T-helper 1 cell (primary cell): ENCODE data around the gene LMCD1.

Source experiments
- DNase-seq, 5 donors: peaks; one replicate each; pipeline ENCODE4 v3.0.0-alpha.2; 2012 to 2020
- total RNA-seq, 4 donors: gene quantifications; one replicate each; lab custom pipeline; 2026; lab: John Stamatoyannopoulos, UW

The LMCD1 gene, protein sequence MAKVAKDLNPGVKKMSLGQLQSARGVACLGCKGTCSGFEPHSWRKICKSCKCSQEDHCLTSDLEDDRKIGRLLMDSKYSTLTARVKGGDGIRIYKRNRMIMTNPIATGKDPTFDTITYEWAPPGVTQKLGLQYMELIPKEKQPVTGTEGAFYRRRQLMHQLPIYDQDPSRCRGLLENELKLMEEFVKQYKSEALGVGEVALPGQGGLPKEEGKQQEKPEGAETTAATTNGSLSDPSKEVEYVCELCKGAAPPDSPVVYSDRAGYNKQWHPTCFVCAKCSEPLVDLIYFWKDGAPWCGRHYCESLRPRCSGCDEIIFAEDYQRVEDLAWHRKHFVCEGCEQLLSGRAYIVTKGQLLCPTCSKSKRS
- total RNA-seq: 0.12 to 2.5 (median 0.63) reads per million in 4 donors

DNA sequence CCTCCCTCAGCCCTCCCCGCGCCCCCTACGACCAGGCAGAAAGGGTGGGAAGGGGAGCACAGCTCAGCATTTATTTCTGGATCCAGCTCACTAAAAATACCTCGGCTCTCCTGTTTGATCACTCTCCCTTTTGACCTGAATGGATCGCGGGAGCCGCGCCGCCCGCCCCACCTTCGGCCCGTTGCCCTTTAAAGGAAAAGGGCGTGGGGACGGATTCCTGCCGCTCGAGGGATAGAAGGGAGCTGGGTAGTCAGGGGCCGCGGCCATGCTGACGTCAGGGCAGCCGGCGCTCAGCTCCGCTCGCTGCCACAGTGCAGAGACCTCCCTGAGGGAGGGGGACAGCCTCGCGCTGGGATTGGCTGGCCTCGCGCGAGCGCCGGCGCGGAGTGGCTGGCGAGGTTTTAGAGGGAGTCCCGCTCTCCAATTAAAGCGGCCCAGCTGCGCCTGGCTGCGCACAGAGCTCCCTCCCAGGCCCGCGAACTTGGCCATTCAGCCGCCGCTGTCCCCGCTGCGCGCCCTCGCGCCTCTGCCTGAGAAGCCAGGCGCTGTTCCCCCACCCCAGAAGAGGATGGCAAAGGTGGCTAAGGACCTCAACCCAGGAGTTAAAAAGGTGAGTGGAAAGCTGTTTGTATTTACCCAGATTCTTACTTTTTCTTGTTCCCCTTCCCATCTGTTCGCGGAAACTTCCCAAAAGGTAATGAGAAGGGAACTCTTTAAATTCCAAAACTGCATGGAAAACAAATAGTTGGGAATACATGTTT lies at the start of gene LMCD1:
Gene LMCD1, plus strand, starts transcription at position 453 of the 761 bp plus-strand sequence. Its CDS starts 116 bp downstream, at position 569.
- peak; percentile 25 to 75 (median 72) for DNase-seq

DNA sequence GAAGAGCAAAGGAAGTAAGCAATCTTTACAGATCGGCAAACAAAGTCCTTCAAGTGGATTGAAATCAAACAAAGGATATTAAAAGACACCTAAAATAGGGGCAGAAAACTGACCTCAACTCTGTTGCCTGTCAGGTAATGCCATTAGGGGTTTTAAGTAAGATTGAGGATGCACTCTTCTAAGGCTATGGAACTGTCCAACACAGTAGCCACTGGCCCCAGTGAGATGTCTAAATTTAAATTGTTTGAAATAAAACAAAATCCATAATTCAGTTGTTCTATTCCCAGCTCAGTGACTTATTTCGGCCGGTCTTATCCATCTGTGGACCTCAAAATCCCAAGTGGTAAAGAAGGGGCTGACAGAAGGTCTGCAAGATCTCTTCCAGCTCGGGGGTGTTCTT lies 49.5 kb upstream of the LMCD1 start:
- no peak for DNase-seq

DNA sequence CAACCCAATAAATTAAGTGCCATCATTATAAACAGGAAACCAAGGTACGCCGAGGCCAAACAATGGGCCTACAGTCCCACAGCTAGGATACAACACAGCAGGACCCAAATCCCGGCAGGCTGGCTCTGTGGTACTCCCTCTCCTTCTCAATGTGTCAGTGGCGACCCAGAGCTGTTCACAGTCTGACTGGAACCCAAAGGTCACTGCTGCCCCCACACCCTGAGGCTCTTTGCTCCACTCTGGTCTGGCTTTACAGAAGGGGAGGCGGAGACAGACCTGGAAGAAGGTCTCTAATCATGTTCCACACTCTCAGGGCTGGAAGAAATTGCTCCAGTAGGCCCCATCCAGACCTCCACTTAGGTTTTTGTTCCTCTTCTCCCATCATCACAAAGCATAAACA lies 48.5 kb upstream of the LMCD1 start:
- DNase-seq: no peak

DNA sequence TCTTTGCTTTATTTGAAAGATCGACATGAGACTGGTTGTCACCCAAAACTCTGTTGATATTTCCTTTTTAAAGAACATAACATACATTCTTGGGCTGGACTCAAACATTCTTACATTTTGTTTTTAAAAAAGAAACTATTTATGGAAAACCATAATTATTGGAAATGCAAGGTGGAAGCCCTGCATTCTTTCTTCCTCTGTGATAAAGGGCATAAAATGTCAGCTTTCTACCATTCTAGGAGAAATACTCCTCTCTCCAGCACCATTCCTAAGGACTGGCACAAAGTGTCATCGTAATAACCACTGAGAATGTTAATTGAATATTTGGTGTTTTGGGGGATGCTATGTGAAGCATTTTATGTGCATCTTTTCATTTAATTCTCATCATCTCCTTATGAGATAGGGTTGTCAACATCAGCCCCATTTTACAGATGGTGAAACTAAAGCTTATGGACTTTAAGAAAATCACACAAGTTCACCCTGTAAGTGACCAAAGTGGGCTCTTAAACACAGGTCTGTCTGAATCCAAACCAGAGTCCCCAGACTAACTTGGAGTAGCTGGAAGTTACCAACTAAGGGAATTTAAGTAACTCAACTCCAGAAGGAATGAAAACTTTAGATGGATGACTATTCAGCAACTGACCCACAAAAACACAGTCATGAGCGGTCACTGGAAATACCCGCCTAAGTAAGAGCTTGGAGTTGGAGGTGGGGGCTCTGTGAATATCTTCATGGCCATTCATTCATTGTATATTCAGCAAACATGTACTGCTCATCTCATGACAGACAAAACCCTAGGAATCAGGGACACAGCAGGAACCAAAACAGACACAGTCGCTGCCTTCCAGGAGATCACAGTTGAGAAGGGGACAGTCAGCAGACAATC lies 45.9 kb upstream of the LMCD1 start:
- no peak for DNase-seq

DNA sequence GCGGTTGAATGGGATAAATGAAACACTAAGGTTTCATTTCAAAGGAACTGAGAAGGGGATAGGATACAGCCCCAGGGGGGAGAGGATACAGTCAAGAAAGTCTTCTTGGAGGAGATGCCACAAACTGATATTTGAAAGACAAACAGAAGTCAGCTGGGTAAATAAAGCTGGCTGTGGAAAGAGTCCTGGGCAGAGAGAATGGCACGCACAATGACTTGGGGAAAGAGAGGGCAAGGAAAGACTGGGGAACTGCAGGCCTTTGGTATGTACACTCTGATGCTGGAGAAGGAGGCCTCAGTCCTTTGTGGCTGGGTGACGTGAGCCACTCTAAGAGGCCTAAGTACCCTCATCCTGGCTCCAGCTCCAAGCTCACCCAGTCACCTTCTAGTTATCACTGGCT lies 45.2 kb upstream of the LMCD1 start:
- DNase-seq: no peak

DNA sequence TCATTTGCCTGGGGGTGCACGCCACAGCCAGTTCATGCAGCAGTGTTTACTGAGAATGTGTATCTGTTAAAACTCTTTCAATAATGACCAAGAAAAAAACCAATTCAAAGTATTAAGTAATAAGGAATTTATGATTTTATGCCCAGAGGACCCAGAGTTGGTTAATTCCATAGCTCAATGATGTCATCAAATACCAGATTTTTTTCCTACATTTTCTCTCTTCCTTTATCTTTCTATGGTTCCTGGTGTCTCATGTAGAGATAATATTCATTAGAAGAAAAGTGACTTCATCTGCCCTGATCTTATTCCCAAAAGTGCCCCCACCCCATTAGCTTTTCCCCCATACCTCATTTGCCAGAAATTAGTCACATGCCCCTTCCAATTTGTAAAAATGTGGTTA lies 44.6 kb upstream of the LMCD1 start:
- DNase-seq: no peak

DNA sequence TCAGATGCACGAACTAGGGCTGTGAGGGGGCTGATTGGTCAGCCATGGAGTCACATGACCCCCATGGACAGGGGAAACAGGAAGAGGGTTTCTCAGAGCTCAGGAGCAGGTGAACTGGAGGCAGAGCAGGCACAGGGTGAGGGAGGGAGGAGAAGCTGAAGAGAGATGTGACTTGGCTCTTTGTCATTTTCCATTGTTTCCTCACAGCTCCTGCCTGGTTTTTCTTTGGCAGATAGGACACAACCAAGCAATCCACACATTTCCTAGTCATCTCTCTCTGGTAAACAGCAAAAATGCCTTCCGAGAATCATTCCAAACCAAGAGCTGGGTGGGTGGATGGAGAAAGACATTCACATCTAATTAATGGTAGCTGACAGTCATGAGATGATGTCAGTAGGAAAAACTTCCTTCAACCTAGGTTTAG lies 43.4 kb upstream of the LMCD1 start:
- DNase-seq: no peak

DNA sequence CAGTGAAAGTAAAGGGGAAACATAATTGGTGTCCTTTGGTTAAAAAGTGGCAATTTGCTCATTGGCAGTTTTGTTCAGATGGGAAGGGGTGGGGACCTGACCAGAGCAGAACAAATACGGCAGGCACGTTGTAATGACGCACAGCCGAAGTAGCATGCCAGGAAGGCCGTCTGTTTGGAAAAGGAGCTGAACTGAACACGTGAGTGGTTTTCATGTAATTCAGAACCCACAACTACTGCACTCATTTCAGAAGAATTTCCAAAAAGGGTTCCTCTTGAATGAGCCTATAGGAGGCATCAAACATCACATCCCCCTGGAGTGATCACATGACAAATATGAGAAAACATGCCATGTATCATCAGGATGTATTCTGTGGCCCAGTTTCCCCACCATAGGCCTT lies 42.9 kb upstream of the LMCD1 start:
- no peak for DNase-seq

DNA sequence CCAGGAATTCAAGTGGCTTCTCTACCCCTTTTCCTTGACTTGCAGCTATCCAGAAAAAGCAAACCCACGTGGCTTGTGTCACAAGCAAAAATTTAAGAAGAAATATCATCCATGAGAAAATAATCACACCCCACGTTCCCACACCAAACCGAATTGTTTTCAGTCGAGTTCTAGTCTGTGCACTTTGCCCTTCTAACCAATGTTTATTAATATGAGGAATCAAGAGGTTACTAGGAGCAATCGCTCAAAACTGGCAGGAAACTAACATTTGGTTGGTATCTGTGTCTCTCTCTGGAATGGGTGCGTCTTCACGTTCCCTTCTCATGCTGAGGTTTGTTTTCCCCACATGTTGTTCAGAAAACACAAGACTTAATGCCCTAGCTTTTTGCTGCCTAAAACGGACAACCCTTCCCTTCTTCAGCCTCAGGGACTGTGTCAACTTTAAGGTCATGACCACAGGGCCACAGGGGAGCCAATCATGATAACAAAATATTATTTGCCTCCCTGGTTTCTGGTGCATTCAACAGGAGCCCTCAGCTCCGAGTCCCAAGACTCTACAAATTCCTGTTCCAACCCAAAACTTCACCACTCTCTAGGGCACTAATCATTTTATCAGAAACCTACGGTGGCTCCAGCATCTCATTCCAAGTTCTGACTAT lies 41.4 kb upstream of the LMCD1 start:
- no peak for DNase-seq

DNA sequence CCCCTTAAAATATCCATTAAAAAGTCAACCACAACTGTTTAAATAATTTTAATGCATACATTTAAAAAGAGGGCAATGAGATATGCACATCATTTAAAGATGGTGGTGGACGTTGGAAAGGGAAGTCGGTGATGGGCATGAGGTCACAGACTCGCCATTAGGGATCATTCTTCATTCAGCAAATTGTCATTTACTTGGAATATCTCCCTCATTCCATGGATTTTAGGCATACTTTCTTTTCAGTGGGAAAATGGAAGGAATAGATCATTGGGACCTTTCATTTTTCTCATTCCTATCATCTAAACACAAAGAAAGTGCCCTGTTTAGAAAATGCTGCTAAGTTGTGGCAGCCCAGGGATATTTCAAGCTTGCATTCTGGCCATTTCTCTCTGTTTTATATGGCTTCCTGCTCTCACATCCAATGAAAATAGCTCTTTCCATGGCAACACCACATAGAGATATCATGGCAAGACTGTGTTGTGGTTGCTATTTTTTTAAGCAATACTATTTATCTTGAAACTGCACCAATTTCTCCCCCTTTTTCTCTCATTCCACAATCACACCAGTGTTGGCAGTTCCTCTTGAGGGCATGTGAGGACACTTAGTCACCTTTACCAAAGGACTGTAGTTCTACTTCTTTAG lies 40.7 kb upstream of the LMCD1 start:
- DNase-seq: no peak

DNA sequence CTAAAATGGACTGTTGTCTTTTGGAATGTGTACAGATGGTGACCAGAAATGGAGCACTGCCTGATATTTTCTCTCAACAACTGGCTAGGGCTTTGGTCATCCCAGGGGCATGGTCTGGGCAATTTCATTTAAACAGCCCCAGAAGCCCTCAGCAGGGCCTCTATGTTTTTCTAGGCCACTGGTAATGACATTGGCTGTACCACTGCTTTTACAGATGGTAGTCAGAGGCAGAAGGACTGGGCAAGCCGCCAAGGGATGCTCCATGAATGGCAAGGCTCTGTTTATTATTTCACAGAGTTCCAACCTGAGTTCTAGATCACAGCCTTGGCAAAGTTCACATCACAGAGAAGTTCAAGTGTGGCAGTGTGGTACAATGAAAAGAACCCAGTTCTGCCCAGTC lies 37.0 kb upstream of the LMCD1 start:
- DNase-seq: no peak

DNA sequence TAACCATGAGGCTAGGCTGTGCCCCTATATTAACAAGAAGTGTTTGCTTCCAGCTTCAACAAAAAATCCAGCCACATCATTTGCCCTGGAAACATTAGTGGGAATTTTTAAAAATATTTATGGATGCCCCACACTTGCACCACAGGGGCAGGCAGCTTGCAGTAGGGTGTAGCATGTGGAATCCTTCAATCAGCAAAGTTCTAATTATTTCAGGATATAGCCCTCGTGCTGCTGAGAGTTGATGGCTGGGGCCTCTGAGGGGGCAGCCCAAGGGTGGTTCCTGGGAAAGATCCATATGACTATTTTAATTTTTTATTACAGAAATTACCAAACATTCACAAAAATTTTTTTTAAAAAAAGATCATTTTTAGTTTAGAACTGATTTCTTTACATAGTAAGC lies 35.1 kb upstream of the LMCD1 start:
- DNase-seq: no peak

DNA sequence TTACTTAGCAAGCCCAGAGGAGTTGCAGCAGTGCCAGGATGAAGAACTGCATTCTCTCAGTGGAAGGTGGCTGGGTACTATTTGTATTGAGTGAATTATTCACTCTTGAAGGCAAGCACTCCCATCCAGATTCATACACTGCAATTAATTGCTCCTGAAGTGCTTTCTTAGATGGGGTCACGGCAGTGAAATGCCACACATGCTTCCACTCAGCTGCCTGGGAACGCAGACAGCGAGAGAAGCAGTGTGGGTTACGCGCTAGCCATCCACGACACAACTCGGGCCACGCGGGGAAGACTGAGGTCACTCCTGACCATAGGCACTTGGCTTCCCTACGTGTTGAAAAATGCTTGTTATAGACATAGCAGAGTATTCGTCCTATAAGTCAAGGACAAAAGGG lies 30.8 kb upstream of the LMCD1 start:
- DNase-seq: no peak

DNA sequence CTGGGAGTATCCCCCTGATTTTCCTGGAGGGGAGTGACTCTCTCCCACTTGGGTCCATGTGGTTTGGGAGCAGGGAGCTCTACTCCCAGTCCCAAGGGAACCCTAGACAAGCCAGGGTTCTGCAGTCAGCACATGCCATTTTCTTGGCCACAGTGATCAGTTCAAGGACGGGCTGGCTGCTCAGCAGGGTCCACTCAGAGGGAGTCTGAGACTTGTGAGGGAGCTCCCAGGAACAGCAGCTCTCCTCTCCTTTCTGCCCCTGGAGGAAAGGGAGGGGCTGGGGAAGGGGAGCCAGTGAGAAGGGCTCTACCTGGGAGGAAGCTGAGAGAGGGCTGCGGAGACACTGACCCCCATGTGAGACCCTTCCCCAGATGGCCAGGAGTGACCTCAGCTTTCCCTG lies 29.1 kb upstream of the LMCD1 start:
- no peak for DNase-seq

DNA sequence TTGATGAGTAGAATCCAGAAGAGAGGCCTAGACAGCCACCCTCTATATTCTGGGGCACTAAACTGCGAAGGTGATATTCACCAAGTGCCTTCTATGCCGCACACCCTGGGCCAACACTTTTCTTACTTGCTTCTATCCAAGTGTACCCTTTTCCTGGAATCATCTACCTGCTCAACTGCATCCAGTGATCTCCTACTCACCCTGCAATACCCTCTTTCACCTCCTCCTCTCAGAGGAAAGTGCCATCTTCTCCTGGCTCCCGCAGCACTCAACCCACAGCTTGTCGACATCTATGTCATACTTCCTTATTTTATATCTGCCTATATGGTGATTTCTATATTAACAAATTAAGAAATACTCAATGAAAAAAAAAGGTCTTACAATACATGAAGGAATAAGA lies 28.6 kb upstream of the LMCD1 start:
- no peak for DNase-seq

DNA sequence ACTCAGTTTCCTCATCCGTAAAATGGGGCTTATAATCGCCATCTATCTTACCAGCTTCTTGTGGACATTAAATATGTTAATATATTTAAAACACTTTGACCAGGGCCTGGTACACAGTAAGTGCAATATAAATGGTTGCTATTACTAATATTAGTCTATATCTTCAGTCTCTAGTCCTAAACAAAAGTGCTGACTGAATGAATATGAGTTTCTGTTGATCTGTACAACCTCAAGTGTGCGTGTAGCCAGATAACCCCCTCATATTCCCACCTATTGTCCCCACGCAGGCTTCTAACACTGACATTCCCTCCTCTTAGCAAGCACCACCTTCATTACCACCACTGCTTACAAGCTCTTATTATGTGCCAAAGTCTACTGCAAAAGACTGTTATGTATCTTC lies 27.6 kb upstream of the LMCD1 start:
- DNase-seq: no peak

DNA sequence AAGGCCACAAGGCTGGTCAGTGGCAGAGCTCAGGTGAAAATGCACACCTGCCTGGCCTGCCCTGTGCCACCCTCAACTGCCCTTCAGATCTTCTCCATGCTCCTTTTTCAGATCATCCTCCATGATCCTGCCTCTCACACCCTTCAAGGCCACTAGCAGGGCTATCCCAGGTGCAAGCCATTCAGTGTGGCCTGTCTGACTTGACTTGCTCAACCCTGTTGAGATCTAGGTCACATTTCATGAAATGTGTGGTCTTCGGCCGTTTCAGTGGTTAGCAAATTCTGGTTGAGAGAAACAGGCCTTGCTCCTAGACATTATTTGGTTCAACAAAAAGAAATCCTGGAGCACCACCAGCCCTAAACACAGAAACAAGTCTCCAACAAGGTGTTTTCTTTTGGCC lies 26.6 kb upstream of the LMCD1 start:
- no peak for DNase-seq

DNA sequence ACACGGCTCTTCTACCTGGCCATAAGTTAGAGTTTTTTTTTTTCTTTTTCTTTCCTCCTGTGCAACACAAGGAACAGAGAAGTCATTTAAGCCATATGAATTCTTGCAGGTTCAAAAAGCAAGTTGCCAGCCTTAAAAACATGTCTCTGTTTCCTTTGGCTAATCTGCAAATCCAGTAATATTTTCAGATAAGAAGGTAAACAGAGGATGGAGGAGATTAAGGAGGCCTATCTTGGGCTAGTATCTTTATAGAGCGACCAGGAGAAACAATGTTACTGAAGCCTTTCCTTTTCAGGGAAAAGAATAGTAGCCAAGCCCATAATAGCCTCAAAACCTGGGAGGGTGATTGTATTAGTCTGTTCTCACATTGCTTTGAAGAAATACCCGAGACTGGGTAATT lies 20.9 kb upstream of the LMCD1 start:
- DNase-seq: no peak

DNA sequence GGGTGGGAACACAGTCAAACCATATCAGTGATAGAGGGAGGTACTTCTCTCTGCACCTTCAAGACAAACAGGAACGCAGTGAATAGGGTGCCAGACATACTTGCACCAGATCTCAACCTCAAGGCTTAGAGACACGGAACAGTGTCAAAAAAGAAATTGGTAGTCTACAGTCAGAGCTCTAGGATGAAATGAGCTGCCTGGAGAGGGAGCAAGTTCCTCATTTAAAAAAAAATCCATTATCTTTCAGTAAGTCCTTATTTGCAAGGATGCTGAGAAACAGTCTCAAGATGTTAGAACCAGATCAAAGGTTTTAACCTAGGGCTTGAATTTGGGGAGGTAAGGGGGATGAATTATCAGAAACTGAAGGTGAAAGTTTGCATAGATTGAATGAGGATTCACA lies 20.2 kb upstream of the LMCD1 start:
- DNase-seq: no peak

DNA sequence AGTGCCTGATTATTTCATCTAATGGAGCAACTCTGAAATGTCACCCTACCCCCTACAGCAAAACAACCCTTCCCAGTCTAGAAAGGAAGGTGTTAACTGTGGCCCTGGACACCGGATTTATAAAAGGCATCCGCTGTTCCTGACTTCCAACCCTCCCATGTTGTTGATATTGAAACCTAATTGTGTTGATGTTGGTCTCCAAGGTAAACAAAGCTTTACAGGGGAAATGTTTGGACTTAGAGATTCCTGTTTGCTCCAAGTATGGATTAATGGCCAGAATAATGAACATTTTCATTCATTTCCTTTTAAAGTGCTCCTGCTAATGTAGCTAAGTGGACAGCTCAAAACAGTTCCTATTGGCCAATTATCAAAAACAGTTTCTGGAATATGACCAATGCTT lies 19.4 kb upstream of the LMCD1 start:
- no peak for DNase-seq

DNA sequence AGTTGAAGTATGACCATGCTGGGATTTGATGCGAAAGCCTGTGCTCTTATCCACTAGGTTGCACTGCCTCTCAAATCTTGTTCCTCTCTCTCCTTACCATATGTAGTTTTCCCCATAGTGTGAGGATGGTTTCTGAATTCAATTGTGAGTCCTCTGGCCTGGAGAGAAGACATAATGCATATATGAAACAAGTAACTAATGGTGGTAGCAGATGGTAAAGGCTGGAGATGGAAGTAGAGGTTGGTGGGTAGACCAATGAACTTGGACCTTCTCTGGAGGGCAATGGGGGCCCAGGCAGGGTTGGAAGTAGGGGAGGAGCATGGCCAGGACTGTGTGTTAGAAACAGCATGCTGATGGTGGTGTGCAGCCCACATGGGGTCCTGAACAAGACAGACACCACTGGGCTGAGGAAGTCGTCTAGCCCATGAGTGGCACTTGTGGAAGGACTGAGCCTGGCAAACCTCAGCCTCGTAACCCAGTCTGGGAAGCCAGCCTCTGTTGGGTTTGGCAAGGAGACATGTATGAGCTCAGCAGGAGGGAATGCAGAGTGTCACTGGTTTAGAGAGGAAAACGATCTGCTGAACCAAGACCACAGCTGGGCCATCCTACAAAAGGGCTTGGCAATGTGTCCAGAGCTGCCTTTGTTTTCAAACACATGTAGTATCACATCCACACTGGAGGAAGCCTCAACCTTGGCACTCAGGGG lies 18.5 kb upstream of the LMCD1 start:
- no peak for DNase-seq
